HepG2 (cell line): ENCODE results near the gene MRPL37. TPM values are rescaled to one million over a fixed set of nuclear protein-coding genes. Genes with fewer than 3 reads are reported as not detected.

ENCODE experiments used
- ATF7 ChIP-seq, 2 experiments: fragments of 450-650 bp in 1 of 2; sonication (generic) in 1 of 2; formaldehyde crosslinking in 1 of 2; IDR thresholded peaks; 2 replicates each; pipeline versions ENCODE4 v1.4.0 to v1.6.1; 2016 to 2020; ENCODE audit warnings: antibody characterized with exemption in 1 of 2, mild to moderate bottlenecking in 1 of 2, missing genetic modification reagents in 1 of 2
- CBFB ChIP-seq: sonication (generic); formaldehyde crosslinking; IDR thresholded peaks from 2 replicates; pipeline ENCODE4 v1.4.0; 2020; ENCODE audit warnings: missing genetic modification reagents
- HHEX ChIP-seq: IDR thresholded peaks from 2 replicates; pipeline ENCODE4 v1.6.1; 2016; ENCODE audit warnings: control low read depth
- KDM3A ChIP-seq: IDR thresholded peaks from 2 replicates; pipeline ENCODE4 v1.6.1; 2018; ENCODE audit warnings: low read depth, missing compliant biosample characterization
- PAF1 ChIP-seq: IDR thresholded peaks from 2 replicates; pipeline ENCODE4 v1.6.1; 2016; ENCODE audit warnings: missing genetic modification reagents, missing compliant biosample characterization
- RFX3 ChIP-seq: IDR thresholded peaks from 2 replicates; pipeline ENCODE4 v1.6.1; 2016; ENCODE audit warnings: missing biosample characterization, missing genetic modification reagents
- SMAD1 ChIP-seq: sonication (generic); formaldehyde crosslinking; IDR thresholded peaks from 2 replicates; pipeline ENCODE4 v1.4.0; 2020; ENCODE audit warnings: missing genetic modification reagents, low read depth, mild to moderate bottlenecking, borderline replicate concordance
- ZNF230 ChIP-seq: sonication (generic); formaldehyde crosslinking; IDR thresholded peaks from 2 replicates; pipeline ENCODE4 v1.4.0; 2020; ENCODE audit warnings: mild to moderate bottlenecking, missing genetic modification reagents
- ZNF335 ChIP-seq: sonication (generic); formaldehyde crosslinking; IDR thresholded peaks from 2 replicates; pipeline ENCODE4 v1.4.0; 2020; ENCODE audit warnings: missing genetic modification reagents
- polyA plus RNA-seq, 8 experiments: library from polyadenylated mRNA; depleted of rRNA in 3 of 8; stranded (reverse) in 7 of 8; unstranded in 1 of 8; fragments of >200 nt; fragmentation: Illumina TruSeq in 4 of 8; extraction: Trizol in 4 of 8; gene quantifications; 2 replicates each; pipeline versions ENCODE4 v1.2.1 to v1.2.3, GENCODE V29; 2011 to 2016; ENCODE audit warnings: low read depth in 4 of 8, missing spikeins in 1 of 8, mixed read lengths in 1 of 8; ENCODE audit not compliant: insufficient read depth in 1 of 8
- total RNA-seq, 5 experiments: library from RNA; depleted of rRNA; stranded (reverse); fragments of >200 nt; fragmentation: Illumina TruSeq; extraction: Trizol; gene quantifications; 2 replicates each; pipeline ENCODE4 v1.2.3, GENCODE V29; 2016; ENCODE audit warnings: low read depth in 1 of 5
- TF ChIP-seq, protein P1 (sequence below): sonication (generic); formaldehyde crosslinking; conservative IDR thresholded peaks from 2 replicates; pipeline ENCODE4 v1.4.0; 2020; ENCODE audit warnings: missing genetic modification reagents
- TF ChIP-seq, protein P2 (sequence below): sonication (generic); formaldehyde crosslinking; IDR thresholded peaks from 2 replicates; pipeline ENCODE4 v1.5.0; 2020; ENCODE audit warnings: mild to moderate bottlenecking, missing genetic modification reagents, borderline replicate concordance
- TF ChIP-seq, protein P3 (sequence below): sonication (generic); formaldehyde crosslinking; IDR thresholded peaks from 2 replicates; pipeline ENCODE4 v1.8.0; 2022; ENCODE audit warnings: mild to moderate bottlenecking, missing genetic modification reagents, moderate library complexity

MRPL37 gene
- total and polyA plus RNA-seq, 2 of the 13 experiments (the other 11 are each of a cell fraction or from before 2014, with no cell fraction given) = 31.7 to 127 TPM

DNA sequence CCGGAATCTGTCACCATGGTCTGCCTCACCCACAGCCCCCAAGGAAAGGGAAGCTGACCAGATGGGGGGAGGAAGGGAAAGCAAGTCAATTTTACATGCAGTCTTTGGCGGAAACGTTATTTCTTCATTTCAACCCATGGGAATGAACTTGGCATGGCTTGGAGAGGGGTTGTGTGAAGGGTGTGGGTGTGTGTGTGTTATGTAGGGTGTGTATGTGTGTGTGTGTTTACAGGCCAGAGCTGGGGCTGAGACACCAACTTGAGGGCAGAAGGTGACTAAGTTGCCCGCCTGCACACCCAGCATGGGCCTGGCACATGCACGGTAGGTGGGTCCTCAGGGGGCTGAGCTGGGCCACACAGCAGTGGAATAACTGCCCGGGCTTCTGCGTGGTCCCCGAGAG is 65.2 kb downstream of the MRPL37 start (continued):
- TF ChIP-seq, protein P1, sequence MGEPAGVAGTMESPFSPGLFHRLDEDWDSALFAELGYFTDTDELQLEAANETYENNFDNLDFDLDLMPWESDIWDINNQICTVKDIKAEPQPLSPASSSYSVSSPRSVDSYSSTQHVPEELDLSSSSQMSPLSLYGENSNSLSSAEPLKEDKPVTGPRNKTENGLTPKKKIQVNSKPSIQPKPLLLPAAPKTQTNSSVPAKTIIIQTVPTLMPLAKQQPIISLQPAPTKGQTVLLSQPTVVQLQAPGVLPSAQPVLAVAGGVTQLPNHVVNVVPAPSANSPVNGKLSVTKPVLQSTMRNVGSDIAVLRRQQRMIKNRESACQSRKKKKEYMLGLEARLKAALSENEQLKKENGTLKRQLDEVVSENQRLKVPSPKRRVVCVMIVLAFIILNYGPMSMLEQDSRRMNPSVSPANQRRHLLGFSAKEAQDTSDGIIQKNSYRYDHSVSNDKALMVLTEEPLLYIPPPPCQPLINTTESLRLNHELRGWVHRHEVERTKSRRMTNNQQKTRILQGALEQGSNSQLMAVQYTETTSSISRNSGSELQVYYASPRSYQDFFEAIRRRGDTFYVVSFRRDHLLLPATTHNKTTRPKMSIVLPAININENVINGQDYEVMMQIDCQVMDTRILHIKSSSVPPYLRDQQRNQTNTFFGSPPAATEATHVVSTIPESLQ = no peak
- no peak for TF ChIP-seq ZNF335 (CRISPR knock-in tag)
- TF ChIP-seq RFX3 (CRISPR knock-in tag) = no peak
- TF ChIP-seq, protein P2, sequence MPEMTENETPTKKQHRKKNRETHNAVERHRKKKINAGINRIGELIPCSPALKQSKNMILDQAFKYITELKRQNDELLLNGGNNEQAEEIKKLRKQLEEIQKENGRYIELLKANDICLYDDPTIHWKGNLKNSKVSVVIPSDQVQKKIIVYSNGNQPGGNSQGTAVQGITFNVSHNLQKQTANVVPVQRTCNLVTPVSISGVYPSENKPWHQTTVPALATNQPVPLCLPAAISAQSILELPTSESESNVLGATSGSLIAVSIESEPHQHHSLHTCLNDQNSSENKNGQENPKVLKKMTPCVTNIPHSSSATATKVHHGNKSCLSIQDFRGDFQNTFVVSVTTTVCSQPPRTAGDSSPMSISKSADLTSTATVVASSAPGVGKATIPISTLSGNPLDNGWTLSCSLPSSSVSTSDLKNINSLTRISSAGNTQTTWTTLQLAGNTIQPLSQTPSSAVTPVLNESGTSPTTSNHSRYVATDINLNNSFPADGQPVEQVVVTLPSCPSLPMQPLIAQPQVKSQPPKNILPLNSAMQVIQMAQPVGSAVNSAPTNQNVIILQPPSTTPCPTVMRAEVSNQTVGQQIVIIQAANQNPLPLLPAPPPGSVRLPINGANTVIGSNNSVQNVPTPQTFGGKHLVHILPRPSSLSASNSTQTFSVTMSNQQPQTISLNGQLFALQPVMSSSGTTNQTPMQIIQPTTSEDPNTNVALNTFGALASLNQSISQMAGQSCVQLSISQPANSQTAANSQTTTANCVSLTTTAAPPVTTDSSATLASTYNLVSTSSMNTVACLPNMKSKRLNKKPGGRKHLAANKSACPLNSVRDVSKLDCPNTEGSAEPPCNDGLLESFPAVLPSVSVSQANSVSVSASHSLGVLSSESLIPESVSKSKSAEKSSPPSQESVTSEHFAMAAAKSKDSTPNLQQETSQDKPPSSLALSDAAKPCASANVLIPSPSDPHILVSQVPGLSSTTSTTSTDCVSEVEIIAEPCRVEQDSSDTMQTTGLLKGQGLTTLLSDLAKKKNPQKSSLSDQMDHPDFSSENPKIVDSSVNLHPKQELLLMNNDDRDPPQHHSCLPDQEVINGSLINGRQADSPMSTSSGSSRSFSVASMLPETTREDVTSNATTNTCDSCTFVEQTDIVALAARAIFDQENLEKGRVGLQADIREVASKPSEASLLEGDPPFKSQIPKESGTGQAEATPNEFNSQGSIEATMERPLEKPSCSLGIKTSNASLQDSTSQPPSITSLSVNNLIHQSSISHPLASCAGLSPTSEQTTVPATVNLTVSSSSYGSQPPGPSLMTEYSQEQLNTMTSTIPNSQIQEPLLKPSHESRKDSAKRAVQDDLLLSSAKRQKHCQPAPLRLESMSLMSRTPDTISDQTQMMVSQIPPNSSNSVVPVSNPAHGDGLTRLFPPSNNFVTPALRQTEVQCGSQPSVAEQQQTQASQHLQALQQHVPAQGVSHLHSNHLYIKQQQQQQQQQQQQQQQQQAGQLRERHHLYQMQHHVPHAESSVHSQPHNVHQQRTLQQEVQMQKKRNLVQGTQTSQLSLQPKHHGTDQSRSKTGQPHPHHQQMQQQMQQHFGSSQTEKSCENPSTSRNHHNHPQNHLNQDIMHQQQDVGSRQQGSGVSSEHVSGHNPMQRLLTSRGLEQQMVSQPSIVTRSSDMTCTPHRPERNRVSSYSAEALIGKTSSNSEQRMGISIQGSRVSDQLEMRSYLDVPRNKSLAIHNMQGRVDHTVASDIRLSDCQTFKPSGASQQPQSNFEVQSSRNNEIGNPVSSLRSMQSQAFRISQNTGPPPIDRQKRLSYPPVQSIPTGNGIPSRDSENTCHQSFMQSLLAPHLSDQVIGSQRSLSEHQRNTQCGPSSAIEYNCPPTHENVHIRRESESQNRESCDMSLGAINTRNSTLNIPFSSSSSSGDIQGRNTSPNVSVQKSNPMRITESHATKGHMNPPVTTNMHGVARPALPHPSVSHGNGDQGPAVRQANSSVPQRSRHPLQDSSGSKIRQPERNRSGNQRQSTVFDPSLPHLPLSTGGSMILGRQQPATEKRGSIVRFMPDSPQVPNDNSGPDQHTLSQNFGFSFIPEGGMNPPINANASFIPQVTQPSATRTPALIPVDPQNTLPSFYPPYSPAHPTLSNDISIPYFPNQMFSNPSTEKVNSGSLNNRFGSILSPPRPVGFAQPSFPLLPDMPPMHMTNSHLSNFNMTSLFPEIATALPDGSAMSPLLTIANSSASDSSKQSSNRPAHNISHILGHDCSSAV (CRISPR knock-in tag) = no peak
- TF ChIP-seq SMAD1 = no peak
- no peak for TF ChIP-seq HHEX (CRISPR knock-in tag)
- no peak for TF ChIP-seq ZNF230 (CRISPR knock-in tag)
- no peak for TF ChIP-seq PAF1 (CRISPR knock-in tag)
- no peak for TF ChIP-seq KDM3A (CRISPR knock-in tag)
- TF ChIP-seq, protein P3, sequence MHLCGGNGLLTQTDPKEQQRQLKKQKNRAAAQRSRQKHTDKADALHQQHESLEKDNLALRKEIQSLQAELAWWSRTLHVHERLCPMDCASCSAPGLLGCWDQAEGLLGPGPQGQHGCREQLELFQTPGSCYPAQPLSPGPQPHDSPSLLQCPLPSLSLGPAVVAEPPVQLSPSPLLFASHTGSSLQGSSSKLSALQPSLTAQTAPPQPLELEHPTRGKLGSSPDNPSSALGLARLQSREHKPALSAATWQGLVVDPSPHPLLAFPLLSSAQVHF (CRISPR knock-in tag) = no peak
- TF ChIP-seq CBFB (CRISPR knock-in tag) = no peak
- no peak for TF ChIP-seq ATF7 (IDR thresholded peaks at IDR 0.05)
- no peak for TF ChIP-seq ATF7 (CRISPR knock-in tag; IDR thresholded peaks at IDR 0.05)
